Skin epidermis (tissue), 12 donors: Measurements from ENCODE around the gene RRAD.
"Not testable (repeated sequence)": the region's sequence is repeated elsewhere in the genome, so short reads cannot be mapped to it uniquely, and the experiment has no call there.

Source experiments
- H3K27ac ChIP-seq, 21 experiments: fragments of 200-600 bp; sonication (generic) in 11 of 21; one replicate each; pipeline ENCODE4 v1.5.0; 2020; ENCODE audit warnings: mild to moderate bottlenecking in 3 of 21, inconsistent platforms in 2 of 21, moderate library complexity in 2 of 21
- H3K4me3 ChIP-seq, 7 experiments: fragments of 200-600 bp; sonication (generic) in 2 of 7; one replicate each; pipeline ENCODE4 v1.5.0; 2020; ENCODE audit warnings: inconsistent platforms in 2 of 7, mild to moderate bottlenecking in 2 of 7, moderate library complexity in 1 of 7

Gene RRAD

DNA sequence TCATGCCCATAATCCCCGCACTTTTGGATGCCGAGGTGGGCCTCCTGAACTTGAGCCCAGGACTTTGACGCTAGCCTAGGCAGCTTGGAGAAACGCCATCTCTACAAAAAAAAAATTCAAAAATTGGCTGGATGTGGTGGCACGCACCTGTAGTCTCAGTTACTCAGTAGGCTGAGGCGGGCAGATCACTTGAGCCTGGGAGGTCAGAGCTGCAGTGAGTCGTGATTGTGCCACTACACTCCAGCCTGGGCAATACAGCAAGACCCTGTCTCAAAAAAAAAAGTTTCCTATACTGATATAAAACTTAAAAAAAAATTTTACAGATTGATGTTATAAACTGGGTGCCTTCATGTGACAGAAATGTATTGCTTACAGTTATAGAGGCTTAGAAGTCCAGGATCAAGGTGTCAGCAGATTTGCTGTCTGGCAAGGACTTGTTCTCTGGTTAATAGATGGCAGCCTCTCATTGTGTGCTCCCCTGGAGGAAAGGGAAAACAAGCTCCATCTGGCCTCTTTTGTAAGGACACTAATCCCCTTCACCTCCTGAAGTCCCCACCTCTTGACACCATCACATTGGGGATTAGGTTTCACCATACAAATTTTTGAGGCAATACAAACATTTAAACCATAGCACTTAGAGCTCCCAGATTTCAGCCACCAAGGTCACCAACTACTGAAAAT is 27.2 kb upstream of the RRAD start:
- no peak overlapping the region for H3K27ac ChIP-seq
- H3K4me3 ChIP-seq: no peak overlapping the region

GRCh38 chr16:66950971-66951790 is 25.8 kb upstream of the RRAD start:
- Histone ChIP-seq H3K27ac (no peak overlapping the region), H3K4me3 (no peak overlapping the region)

DNA sequence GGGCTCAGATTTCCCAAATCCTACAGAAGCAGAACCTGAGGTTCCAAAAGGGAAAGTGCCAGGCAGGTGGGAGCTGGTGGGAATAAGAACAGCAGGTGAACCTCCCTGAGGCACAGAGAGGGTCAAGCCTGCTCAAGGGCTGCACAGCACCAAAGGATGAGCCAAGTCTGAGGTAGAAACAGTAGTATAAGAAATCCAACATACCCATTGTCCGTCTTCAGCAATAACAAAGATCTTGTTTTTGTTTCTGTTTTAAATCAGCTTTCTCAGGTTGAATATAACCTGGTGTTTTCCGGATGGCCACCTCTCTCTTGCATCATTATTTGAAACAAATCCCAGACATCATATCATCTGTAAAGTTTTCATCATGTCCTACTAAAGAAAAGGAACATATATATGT is 25.1 kb upstream of the RRAD start:
- H3K4me3 ChIP-seq: no peak overlapping the region
- H3K27ac ChIP-seq: no peak overlapping the region

- no peak overlapping the region for H3K4me3 ChIP-seq
- no peak overlapping the region for H3K27ac ChIP-seq
These were observed 24.1 kb upstream of the RRAD start for GRCh38 chr16:66949472-66949871.

DNA sequence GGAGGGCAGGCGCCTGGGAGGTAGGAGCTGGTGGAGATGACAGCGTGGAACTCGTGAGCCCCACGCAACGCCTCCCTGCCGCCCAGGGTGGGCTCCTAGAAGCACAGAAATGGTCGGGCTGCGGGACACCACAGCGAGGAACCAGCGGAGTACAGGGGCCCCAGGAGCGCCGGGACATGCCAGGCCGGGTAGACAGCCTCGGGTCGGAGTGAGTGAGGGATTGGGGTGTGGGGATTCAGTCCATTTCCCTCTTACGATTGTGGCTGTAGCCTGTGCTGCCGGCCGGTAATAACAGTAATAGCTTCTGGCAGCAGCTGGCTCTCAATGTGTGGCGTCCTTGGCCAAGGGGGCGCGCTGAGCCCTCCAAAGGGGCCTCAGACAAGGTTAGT is 23.5 kb upstream of the RRAD start:
- Histone ChIP-seq H3K4me3 (peak overlapping the region in 6 of 7 experiments; percentile 13 to 49 (median 32)), H3K27ac (no peak overlapping the region)

- H3K27ac ChIP-seq: peak overlapping the region in 2 of 21 experiments; percentile 0 to 26
These were observed 22.9 kb upstream of the RRAD start for GRCh38 chr16:66948134-66948836.

DNA sequence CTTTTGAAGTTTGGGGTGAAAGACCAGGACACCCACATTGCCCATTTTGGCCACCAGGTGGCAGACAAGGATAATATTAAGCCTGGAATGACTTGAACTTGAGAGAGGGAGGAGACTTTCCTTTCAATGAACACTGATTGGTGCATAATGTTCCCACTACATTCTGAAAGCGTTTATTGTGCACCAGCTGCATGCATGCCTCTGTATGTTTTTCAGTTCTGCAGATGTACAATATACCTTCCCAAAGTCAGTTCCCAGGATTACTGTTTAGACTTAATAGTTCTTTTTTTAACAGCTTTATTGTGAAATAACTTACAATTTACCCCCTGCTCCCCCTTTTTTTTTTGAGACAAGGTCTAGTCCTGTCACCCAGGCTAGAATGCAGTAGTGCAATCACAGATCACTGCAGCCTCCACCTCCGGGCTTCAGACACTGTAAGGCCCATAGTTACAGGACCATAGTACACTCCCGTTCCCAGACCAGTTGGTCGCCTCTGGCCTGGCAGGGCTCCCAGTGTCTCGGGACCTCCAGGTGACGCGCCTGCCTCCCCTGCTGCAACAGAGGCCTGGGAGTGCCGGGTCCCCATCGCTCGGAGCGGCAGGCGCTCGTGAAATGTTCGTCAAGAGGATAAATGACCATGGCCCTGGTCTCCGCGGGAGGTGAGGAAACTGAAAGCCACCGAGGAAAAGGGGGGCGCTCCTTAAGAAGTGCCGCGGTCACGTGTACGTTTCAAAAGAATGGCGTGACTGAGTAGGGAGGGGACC is 22.1 kb upstream of the RRAD start:
- H3K27ac ChIP-seq: no peak overlapping the region
- peak overlapping the region; percentile 13 to 49 (median 34) for H3K4me3 ChIP-seq

More at GRCh38 chr16:66948134-66948836, 22.9 kb upstream of the RRAD start:
- H3K4me3 ChIP-seq: peak overlapping the region; percentile 13 to 49 (median 34)

- Histone ChIP-seq H3K27ac (no peak overlapping the region), H3K4me3 (no peak overlapping the region)
These were observed 21.6 kb upstream of the RRAD start for GRCh38 chr16:66946974-66947301.

DNA sequence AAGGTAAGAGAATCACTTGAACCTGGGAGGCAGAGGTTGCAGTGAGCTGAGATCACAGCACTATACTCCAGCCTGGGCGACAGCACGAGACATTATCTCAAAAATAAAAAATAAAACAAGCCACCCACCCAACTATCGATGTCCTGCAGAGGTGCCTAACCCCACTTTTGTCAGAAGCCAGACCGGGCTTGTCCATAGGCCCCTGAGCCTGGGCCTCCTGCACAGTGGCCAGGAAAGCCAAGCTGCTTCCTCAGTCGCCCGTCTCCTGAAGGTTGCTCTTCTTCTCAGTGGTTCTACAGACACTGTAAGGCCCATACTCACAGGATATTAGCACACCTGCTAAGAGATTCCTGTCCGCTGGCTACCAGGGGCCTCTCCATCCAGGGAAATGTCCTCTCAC is 21.2 kb upstream of the RRAD start:
- Histone ChIP-seq H3K27ac (no peak overlapping the region), H3K4me3 (no peak overlapping the region)

- H3K27ac ChIP-seq: no peak overlapping the region
- H3K4me3 ChIP-seq: no peak overlapping the region
These were observed 20.6 kb upstream of the RRAD start for GRCh38 chr16:66945939-66946338.

GRCh38 chr16:66944971-66945370 is 19.6 kb upstream of the RRAD start:
- not testable (repeated sequence) for H3K4me3 ChIP-seq, H3K27ac ChIP-seq

GRCh38 chr16:66944054-66944441 is 18.7 kb upstream of the RRAD start:
- Histone ChIP-seq H3K4me3 (no peak overlapping the region), H3K27ac (no peak overlapping the region)

GRCh38 chr16:66943426-66944053 is 18.2 kb upstream of the RRAD start:
- Histone ChIP-seq H3K4me3 (no peak overlapping the region), H3K27ac (no peak overlapping the region)

DNA sequence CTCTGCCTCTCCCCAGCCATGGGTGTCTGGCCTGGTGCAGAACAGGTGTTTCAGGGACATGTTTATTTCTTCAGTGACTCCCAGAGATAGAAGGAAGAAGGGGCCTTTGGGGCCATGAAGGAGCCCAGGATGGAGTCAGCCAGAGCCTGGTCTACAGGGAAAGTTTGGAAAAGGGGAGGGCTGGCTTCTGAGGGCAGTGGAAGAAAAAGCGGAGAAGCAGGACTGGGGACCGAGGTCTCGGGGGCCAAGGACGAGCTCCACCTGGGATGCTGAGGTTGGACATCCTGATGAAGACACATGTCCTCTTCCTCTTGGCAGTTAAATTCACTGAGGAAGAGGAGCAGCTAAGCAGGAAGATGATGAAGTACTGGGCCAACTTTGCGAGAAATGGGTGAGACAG is 17.6 kb upstream of the RRAD start:
- H3K4me3 ChIP-seq: no peak overlapping the region
- no peak overlapping the region for H3K27ac ChIP-seq

- no peak overlapping the region for H3K27ac ChIP-seq
- H3K4me3 ChIP-seq: no peak overlapping the region
These were observed 14.9 kb upstream of the RRAD start for GRCh38 chr16:66940236-66940635.

DNA sequence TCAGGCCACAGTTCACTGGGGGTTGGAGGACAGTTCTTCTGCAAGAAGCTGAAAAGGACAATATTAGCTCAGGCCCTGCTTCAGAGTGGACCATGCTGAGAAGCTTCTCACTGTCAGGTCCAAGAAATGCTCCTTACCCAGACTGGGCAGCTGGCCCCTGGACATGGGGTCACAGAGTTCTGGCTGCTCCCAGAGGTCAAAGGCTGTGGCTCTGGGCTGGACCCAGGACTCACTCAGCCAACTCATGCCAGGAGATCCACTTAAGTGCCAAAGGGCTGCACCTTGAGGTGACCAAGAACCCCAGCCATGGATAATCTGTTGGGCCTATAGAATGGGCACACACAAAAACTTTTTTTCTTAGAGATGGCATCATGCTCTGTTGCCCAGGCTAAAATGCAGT is 14.0 kb upstream of the RRAD start:
- no peak overlapping the region for H3K4me3 ChIP-seq
- H3K27ac ChIP-seq: no peak overlapping the region

DNA sequence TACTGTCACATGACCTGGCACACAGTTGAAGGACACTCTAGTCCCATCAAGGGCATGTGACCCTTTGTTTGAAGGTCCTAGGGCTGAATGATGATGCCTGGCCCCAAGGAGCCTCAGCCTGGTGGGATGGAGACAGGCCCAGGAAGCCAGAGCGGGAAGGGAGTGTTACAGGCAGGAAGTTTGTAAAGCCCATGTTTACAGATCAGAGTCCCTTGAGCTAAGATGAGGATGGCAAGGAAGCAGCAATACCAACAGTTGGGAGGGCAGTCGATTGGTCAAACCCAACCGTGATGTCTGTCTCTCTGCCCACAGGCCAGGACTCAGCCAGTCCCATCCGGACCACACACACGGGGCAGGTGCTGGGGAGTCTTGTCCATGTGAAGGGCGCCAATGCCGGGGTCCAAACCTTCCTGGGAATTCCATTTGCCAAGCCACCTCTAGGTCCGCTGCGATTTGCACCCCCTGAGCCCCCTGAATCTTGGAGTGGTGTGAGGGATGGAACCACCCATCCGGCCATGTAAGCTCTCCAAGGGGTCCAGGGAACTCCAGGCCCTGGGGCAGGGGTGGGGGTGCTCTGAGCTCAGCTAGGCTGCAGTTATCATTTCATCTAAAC is 12.5 kb upstream of the RRAD start:
- Histone ChIP-seq H3K4me3 (no peak overlapping the region), H3K27ac (no peak overlapping the region)

DNA sequence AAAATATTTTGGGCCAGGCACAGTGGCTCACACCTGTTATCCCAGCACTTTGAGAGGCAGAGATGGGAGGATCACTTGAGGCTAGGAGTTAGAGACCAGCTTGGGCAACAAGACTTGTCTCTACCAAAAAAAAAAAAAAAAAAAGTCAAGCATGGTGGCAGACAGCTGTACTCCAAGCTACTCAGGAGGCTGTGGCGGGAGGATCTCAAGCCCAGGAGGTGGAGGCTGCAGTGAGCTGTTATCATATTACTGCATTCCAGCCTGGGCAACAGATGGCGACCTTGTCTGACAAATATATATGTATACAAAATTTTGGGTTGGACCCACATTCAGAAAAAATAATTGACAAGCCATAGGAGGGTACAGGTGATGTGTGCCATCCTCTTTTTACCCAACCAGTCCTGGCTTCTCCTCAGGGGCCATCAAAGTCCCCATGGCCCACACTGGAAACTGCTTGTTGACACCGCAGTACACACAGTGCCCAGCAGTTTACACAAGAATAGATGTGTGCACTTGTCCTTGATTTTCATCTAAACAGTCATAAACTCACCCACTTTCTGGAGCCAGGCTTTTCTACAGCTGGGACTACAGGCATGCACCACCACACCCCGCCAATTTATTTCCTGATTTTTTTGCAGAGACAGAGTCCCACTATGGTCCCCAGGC is 11.7 kb upstream of the RRAD start:
- Histone ChIP-seq H3K4me3 (no peak overlapping the region), H3K27ac (peak overlapping the region in 1 of 21 experiments; percentile 98)

- Histone ChIP-seq H3K27ac (peak overlapping the region in 10 of 21 experiments; percentile 86 to 98 (median 96)), H3K4me3 (peak overlapping the region in 3 of 7 experiments; percentile 79 to 92 (median 87))
These were observed 11.1 kb upstream of the RRAD start for GRCh38 chr16:66936462-66936861.
